Stimulated activated CD8-positive, alpha-beta memory T cell treated with anti-CD3 and anti-CD28 coated beads, Interleukin-4, amount 100 ng/mL, for 48 hours (primary cell): Measurements from ENCODE around the gene NCOA6.

Experiments used
- DNase-seq: peaks from one replicate; pipeline ENCODE4 v3.0.0-alpha.2; 2020

The NCOA6 gene

GRCh38 chr20:34701405-34702085, 123.9 kb downstream of the NCOA6 start:
- DNase-seq = no peak

GRCh38 chr20:34693414-34693813, 132.0 kb downstream of the NCOA6 start:
- DNase-seq = no peak

GRCh38 chr20:34691838-34692237, 133.6 kb downstream of the NCOA6 start:
- no peak for DNase-seq

GRCh38 chr20:34689486-34689885, 136.0 kb downstream of the NCOA6 start:
- no peak for DNase-seq

- DNase-seq = no peak
Observed at GRCh38 chr20:34683667-34684066, 141.8 kb downstream of the NCOA6 start.

GRCh38 chr20:34680586-34681175, 144.8 kb downstream of the NCOA6 start:
- no peak for DNase-seq

GRCh38 chr20:34676642-34677373, 148.6 kb downstream of the NCOA6 start, which contains the start of gene PIGU:
TSS of gene PIGU (minus strand) at chr20:34677092. CDS start at chr20:34677085, 7 bp downstream.
- peak; percentile 96 for DNase-seq

- DNase-seq = no peak
Observed at GRCh38 chr20:34675993-34676641, 149.3 kb downstream of the NCOA6 start.

GRCh38 chr20:34675561-34675960, 149.9 kb downstream of the NCOA6 start:
- no peak for DNase-seq

GRCh38 chr20:34673412-34673811, 152.0 kb downstream of the NCOA6 start:
- DNase-seq = no peak

GRCh38 chr20:34669094-34669493, 156.4 kb downstream of the NCOA6 start:
- no peak for DNase-seq
